ENCODE results near the gene CHADL.

DNA sequence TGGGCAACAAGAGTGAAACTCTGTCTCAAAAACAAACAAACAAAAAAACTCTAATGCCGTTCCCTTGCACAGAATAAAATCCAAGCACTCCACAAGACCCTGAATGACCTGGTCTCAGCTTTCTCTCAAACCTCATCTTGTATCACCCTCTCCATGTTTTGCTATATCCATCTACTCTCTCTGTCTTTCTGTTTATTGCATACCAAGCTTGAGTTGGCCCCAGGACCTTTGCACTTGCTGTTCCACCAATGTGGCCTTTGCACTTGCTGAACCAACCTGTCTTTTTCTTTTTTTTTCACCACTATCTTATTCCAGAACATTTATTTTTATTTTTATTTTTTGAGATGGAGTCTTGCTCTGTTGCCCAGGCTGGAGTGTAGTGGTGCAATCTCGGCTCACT lies 37.6 kb downstream of the CHADL start:
- TF ChIP-seq, protein P1, sequence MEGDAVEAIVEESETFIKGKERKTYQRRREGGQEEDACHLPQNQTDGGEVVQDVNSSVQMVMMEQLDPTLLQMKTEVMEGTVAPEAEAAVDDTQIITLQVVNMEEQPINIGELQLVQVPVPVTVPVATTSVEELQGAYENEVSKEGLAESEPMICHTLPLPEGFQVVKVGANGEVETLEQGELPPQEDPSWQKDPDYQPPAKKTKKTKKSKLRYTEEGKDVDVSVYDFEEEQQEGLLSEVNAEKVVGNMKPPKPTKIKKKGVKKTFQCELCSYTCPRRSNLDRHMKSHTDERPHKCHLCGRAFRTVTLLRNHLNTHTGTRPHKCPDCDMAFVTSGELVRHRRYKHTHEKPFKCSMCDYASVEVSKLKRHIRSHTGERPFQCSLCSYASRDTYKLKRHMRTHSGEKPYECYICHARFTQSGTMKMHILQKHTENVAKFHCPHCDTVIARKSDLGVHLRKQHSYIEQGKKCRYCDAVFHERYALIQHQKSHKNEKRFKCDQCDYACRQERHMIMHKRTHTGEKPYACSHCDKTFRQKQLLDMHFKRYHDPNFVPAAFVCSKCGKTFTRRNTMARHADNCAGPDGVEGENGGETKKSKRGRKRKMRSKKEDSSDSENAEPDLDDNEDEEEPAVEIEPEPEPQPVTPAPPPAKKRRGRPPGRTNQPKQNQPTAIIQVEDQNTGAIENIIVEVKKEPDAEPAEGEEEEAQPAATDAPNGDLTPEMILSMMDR (IDR thresholded peaks at IDR 0.05; ENCODE audit: low read depth, low read length, poor library complexity, severe bottlenecking) = no peak
- TF ChIP-seq EZH2phosphoT487 (IDR thresholded peaks at IDR 0.05; ENCODE audit: borderline replicate concordance, low read length) = no peak

All from DOHH2 (cell line).